ENCODE results near the gene FPR1. TPM values are rescaled to one million over a fixed set of nuclear protein-coding genes. Genes with fewer than 3 reads are reported as not detected.

The FPR1 gene
- total and polyA plus RNA-seq, 2 of the 8 experiments (the other 6 are each of a cell fraction or from before 2014, with no cell fraction given) = 0.11 TPM; not detected in 1

DNA sequence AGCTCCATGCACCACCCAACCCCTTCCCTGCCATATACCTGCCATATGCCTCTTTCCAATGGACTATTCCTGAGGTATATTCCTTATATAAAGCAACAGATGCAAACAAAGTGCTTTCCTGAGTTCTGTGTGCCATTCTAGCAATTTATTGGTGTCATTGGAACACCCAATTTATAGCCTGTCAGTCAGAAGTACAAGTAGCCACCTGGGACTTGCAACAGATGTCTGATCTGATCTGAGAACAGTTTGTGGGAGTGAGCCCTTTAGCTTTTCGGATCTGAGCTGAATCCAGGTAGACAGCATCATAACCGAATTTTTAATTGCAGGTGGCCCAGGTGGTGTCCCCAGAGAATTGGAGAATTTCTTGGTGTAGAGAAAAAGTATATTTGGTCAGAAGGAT is 42.3 kb upstream of the FPR1 start:
- Histone ChIP-seq H3K4me3 (ENCODE audit: extremely low read depth in 1 of 4, insufficient read depth in 2 of 4, low read depth in 3 of 4, low read length in 4 of 4) (no peak overlapping the region), H3K23me2 (ENCODE audit: low read depth, low read length) (no peaks in the 10 kb centered on the region; the same call in 1 of the 2 replicates), H4K91ac (replicated peaks; ENCODE audit: insufficient read length, low read length) (no peak overlapping the region), H2AK5ac (ENCODE audit: low read depth, low read length) (no peak overlapping the region), H3K4me2 (ENCODE audit: insufficient read depth in 1 of 2, low read depth in 2 of 2, low read length in 2 of 2) (no peak overlapping the region), H3K56ac (replicated peaks; ENCODE audit: insufficient read length, low read depth, low read length) (no peak overlapping the region), H3K27me3 (replicated peaks in 1 of 4; ENCODE audit: control insufficient read depth in 3 of 4, extremely low read depth in 1 of 4, insufficient read depth in 3 of 4, low read length in 3 of 4) (no peaks in the 10 kb centered on the region), H4K20me1 (replicated peaks in 1 of 2; ENCODE audit: control insufficient read depth in 1 of 2, insufficient read depth in 2 of 2, low read length in 2 of 2) (no peaks in the 10 kb centered on the region), H2BK15ac (ENCODE audit: low read length) (no peak overlapping the region), H2AFZ (ENCODE audit: low read length) (no peak overlapping the region), H3K79me2 (ENCODE audit: control insufficient read depth in 1 of 2, insufficient read depth in 2 of 2, low read length in 2 of 2) (no peaks in the 10 kb centered on the region), H2BK12ac (ENCODE audit: low read depth, low read length) (no peak overlapping the region), H3K9me3 (ENCODE audit: insufficient read depth in 2 of 2, low read depth in 1 of 2, low read length in 1 of 2) (peaks cover 11 to 17% of the 10 kb centered on the region in 2 experiments; a peak in 3 of 4 replicates), H3K4me1 (replicated peaks in 1 of 4; ENCODE audit: control insufficient read depth in 3 of 4, insufficient read depth in 4 of 4, low read length in 3 of 4) (no peaks in the 10 kb centered on the region), H3K23ac (ENCODE audit: insufficient read length) (no peak overlapping the region), H2BK5ac (ENCODE audit: low read depth, low read length) (no peak overlapping the region), H3K27ac (ENCODE audit: low read depth, low read length) (no peak overlapping the region), H3K79me1 (ENCODE audit: low read depth, low read length) (no peaks in the 10 kb centered on the region), H4K5ac (ENCODE audit: insufficient read length, low read depth, low read length) (no peak overlapping the region), H4K8ac (ENCODE audit: extremely low read depth, insufficient read depth, low read length) (no peak overlapping the region), H3K18ac (ENCODE audit: extremely low read depth, low read length) (no peak overlapping the region), H3K9ac (replicated peaks in 1 of 4; ENCODE audit: extremely low read depth in 1 of 4, low read depth in 3 of 4, low read length in 3 of 4) (no peak overlapping the region), H2BK20ac (ENCODE audit: low read length) (no peak overlapping the region), H2BK120ac (replicated peaks; ENCODE audit: low read depth, low read length) (no peak overlapping the region), H3K4ac (replicated peaks; ENCODE audit: insufficient read length, low read depth, low read length) (no peak overlapping the region), H3K36me3 (ENCODE audit: control insufficient read depth in 2 of 4, insufficient read depth in 4 of 4, low read length in 3 of 4) (no peaks in the 10 kb centered on the region), H3K14ac (ENCODE audit: insufficient read length) (no peak overlapping the region)
- ChIA-PET POLR2A (ENCODE audit: partially characterized antibody) (no interaction called here), CTCF (ENCODE audit: partially characterized antibody) (no interaction called here)
- DNase-seq (ENCODE audit: low read depth in 1 of 2, low spot score in 2 of 2) (no peak), FAIRE-seq (no peak)
- TF ChIP-seq GTF2F1 (IDR thresholded peaks at IDR 0.05; ENCODE audit: borderline replicate concordance, low read depth, low read length) = no peak
- no peak for TF ChIP-seq GABPA (IDR thresholded peaks at IDR 0.05; ENCODE audit: borderline replicate concordance, insufficient read depth, low read length)
- TF ChIP-seq SP1 (IDR thresholded peaks at IDR 0.05; ENCODE audit: low read depth, low read length) = no peak
- no peak for TF ChIP-seq EP300 (IDR thresholded peaks at IDR 0.05; ENCODE audit: borderline replicate concordance in 1 of 2, low read depth in 2 of 2, low read length in 2 of 2)
- no peak for TF ChIP-seq SP4 (IDR thresholded peaks at IDR 0.05; ENCODE audit: low read length)
- TF ChIP-seq SIX5 (IDR thresholded peaks at IDR 0.05; ENCODE audit: low read depth, low read length) = no peak
- no peak for TF ChIP-seq NRF1 (IDR thresholded peaks at IDR 0.05; ENCODE audit: low read depth, low read length)
- no peak for TF ChIP-seq CEBPB (IDR thresholded peaks at IDR 0.05; ENCODE audit: low read depth, low read length)
- no peak for TF ChIP-seq ZNF274 (IDR thresholded peaks at IDR 0.05; ENCODE audit: borderline replicate concordance, extremely low read depth, low read length)
- TF ChIP-seq CHD1 (IDR thresholded peaks at IDR 0.05; ENCODE audit: low read depth, low read length) = no peak
- no peak for TF ChIP-seq JUN (IDR thresholded peaks at IDR 0.05; ENCODE audit: low read depth, low read length)
- 82% methylated on average over 2 of the region's 2 CpGs; no CpG with 5 or more reads in 1 of the 2 experiments for WGBS, 2 experiments (ENCODE audit: extremely low coverage in 1 of 2, insufficient coverage in 1 of 2, insufficient read length in 1 of 2, insufficient replicate concordance in 2 of 2, low coverage in 1 of 2, low lambda C conversion rate in 2 of 2, missing lambda C conversion rate in 1 of 2)
